Panc1 (cell line): ENCODE results near the gene CFAP20DC. TPM values are rescaled to one million over a fixed set of nuclear protein-coding genes. Genes with fewer than 3 reads are reported as not detected.

Experiments used
- ATAC-seq: fragments of 200-7000 bp; cut with Tn5 transposase; 2 replicates; pipeline ENCODE4 v1.9.1; 2020; ENCODE audit warnings: mild to moderate bottlenecking, moderate library complexity
- BruUV-seq: library from RNA; stranded (reverse); fragments of 400-500 nt; replicated peaks from 2 replicates; lab custom pipeline; 2021; lab: Mats Ljungman, UMichigan
- CTCF ChIA-PET: fragments of 300-600 bp; sonication (Branson Sonifier 250); formaldehyde crosslinking; loops from one replicate; lab custom pipeline; 2022; ENCODE audit warnings: antibody characterized with exemption; lab: Charles Lee
- POLR2A ChIA-PET: fragments of 300-600 bp; sonication (Branson Sonifier 250); formaldehyde crosslinking; loops from one replicate; lab custom pipeline; 2022; ENCODE audit warnings: antibody characterized with exemption; lab: Charles Lee
- DNase-seq: peaks from one replicate; pipeline ENCODE4 v3.0.0-alpha.2; 2010; ENCODE audit warnings: low read depth, low spot score
- H3K27ac ChIP-seq: 2 replicates; pipeline ENCODE4 v1.5.1; 2011; ENCODE audit warnings: mild to moderate bottlenecking, low read length, inconsistent platforms
- H3K27me3 ChIP-seq: fragments of 200-500 bp; sonication (Bioruptor generic); 2 replicates; pipeline ENCODE4 v1.6.0; 2014; ENCODE audit warnings: low read length, inconsistent platforms; ENCODE audit not compliant: control insufficient read depth, insufficient read depth
- H3K36me3 ChIP-seq: fragments of 200-500 bp; sonication (Bioruptor generic); 2 replicates; pipeline ENCODE4 v1.5.1; 2014; ENCODE audit warnings: inconsistent platforms, mild to moderate bottlenecking, low read length, moderate library complexity; ENCODE audit not compliant: control insufficient read depth, insufficient read depth
- H3K4me1 ChIP-seq: 2 replicates; pipeline ENCODE4 v1.5.1; 2011; ENCODE audit warnings: inconsistent platforms, mild to moderate bottlenecking, low read length, moderate library complexity; ENCODE audit not compliant: control insufficient read depth, insufficient read depth
- H3K4me3 ChIP-seq, 2 experiments: 2 replicates each; pipeline ENCODE4 v1.5.1; 2011 to 2012; ENCODE audit warnings: low read depth in 2 of 2, low read length in 2 of 2, mild to moderate bottlenecking in 2 of 2, inconsistent platforms in 1 of 2, moderate library complexity in 1 of 2
- H3K9me3 ChIP-seq: fragments of 200-500 bp; sonication (Bioruptor generic); 2 replicates; pipeline ENCODE4 v1.5.1; 2014; ENCODE audit warnings: low read depth, mild to moderate bottlenecking, inconsistent platforms, low read length, moderate library complexity; ENCODE audit not compliant: control insufficient read depth, insufficient read depth
- SIN3A ChIP-seq: IDR thresholded peaks from 2 replicates; pipeline ENCODE4 v1.6.1; 2012; ENCODE audit warnings: low read depth, mild to moderate bottlenecking, low read length, moderate library complexity, borderline replicate concordance; ENCODE audit not compliant: insufficient read depth
- TCF7L2 ChIP-seq: IDR thresholded peaks from 2 replicates; pipeline ENCODE4 v1.6.1; 2011; ENCODE audit warnings: mild to moderate bottlenecking, low read depth, low read length, inconsistent platforms
- in situ Hi-C: cut with HindIII; loops from 2 replicates; pipeline ENCODE4 v1.10.0; 2016; ENCODE audit warnings: low sequenced_read_pairs, low pct_unique_long_range_greater_than_20kb
- intact Hi-C: fragments of 100-400 bp; cut with micrococcal nuclease; formaldehyde crosslinking; loops from one replicate; pipeline ENCODE4 v1.10.0; 2022; ENCODE audit not compliant: unreplicated experiment
- total RNA-seq: library from RNA; stranded (reverse); gene quantifications from one replicate; pipeline ENCODE4 v1.2.1, GENCODE V29; 2021; ENCODE audit not compliant: unreplicated experiment
- TF ChIP-seq, protein P1 (sequence below), 2 experiments: IDR thresholded peaks; 2 replicates each; pipeline ENCODE4 v1.6.1; 2011 to 2012; ENCODE audit warnings: low read depth in 2 of 2, control low read depth in 1 of 2, low read length in 1 of 2, mild to moderate bottlenecking in 1 of 2, moderate library complexity in 1 of 2; ENCODE audit not compliant: insufficient read depth in 1 of 2
- TF ChIP-seq, protein P2 (sequence below): fragments of 450-650 bp; IDR thresholded peaks from 2 replicates; pipeline ENCODE4 v1.5.1; 2017; ENCODE audit warnings: mild to moderate bottlenecking

Gene CFAP20DC
- total RNA-seq, 1 experiment from 2014 or later, result 4.0 TPM

DNA sequence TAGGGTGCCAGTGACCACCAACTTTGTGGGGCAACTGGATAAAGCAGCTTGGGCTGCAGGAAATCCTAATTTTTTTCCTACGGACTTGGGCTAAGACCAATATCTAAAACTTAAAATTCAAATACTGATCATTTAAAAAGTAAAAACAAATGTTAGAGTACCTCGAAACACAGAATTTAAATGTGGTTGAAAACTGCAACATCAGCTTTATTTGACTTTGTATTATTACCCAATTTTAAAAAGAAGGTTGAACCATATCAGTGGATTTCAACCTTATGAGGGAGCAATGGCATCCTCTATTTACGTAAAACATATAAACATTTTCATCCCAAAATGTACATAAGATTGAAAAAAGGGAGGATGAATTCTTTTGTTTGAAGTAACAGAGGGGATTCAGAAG is 26.2 kb downstream of the CFAP20DC start:
- H3K9me3 ChIP-seq, result no peaks in the 10 kb centered on the region
- no peaks in the 10 kb centered on the region for H3K4me1 ChIP-seq
- TF ChIP-seq TCF7L2, result no peak
- TF ChIP-seq, protein P1, sequence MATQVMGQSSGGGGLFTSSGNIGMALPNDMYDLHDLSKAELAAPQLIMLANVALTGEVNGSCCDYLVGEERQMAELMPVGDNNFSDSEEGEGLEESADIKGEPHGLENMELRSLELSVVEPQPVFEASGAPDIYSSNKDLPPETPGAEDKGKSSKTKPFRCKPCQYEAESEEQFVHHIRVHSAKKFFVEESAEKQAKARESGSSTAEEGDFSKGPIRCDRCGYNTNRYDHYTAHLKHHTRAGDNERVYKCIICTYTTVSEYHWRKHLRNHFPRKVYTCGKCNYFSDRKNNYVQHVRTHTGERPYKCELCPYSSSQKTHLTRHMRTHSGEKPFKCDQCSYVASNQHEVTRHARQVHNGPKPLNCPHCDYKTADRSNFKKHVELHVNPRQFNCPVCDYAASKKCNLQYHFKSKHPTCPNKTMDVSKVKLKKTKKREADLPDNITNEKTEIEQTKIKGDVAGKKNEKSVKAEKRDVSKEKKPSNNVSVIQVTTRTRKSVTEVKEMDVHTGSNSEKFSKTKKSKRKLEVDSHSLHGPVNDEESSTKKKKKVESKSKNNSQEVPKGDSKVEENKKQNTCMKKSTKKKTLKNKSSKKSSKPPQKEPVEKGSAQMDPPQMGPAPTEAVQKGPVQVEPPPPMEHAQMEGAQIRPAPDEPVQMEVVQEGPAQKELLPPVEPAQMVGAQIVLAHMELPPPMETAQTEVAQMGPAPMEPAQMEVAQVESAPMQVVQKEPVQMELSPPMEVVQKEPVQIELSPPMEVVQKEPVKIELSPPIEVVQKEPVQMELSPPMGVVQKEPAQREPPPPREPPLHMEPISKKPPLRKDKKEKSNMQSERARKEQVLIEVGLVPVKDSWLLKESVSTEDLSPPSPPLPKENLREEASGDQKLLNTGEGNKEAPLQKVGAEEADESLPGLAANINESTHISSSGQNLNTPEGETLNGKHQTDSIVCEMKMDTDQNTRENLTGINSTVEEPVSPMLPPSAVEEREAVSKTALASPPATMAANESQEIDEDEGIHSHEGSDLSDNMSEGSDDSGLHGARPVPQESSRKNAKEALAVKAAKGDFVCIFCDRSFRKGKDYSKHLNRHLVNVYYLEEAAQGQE (IDR thresholded peaks at IDR 0.05; ENCODE audit: insufficient read depth in 1 of 2, low read depth in 2 of 2, low read length in 1 of 2), result no peak
- ChIA-PET POLR2A (no interaction called here), CTCF (no interaction called here)
- DNase-seq (no peak), ATAC-seq (no peak)
- H3K27ac ChIP-seq, result no peak overlapping the region
- no peaks in the 10 kb centered on the region for H3K36me3 ChIP-seq
- in situ Hi-C loops (no loop called here), intact Hi-C loops (no loop called here)
- no TSS peak for BruUV-seq
- H3K4me3 ChIP-seq, result no peak overlapping the region
- H3K27me3 ChIP-seq, result no peaks in the 10 kb centered on the region

DNA sequence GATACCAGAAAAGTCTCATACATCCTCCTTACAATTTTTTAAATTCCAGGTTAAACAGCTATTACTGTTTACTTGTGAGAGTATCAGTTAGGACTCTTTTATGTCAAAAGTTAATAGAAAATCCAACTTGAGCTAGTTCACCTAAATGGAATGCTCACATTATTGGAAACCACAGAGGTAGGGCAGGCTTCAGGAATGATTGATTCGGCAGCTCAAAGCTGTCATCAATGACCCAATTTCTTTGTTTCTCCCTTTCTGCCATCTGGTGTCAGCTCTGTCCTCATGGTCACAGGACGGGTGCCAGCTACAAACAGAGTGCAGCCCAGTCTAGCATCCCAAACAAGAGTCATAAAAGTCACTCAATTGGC is 32.2 kb downstream of the CFAP20DC start:
- no TSS peak for BruUV-seq
- TF ChIP-seq, protein P2, sequence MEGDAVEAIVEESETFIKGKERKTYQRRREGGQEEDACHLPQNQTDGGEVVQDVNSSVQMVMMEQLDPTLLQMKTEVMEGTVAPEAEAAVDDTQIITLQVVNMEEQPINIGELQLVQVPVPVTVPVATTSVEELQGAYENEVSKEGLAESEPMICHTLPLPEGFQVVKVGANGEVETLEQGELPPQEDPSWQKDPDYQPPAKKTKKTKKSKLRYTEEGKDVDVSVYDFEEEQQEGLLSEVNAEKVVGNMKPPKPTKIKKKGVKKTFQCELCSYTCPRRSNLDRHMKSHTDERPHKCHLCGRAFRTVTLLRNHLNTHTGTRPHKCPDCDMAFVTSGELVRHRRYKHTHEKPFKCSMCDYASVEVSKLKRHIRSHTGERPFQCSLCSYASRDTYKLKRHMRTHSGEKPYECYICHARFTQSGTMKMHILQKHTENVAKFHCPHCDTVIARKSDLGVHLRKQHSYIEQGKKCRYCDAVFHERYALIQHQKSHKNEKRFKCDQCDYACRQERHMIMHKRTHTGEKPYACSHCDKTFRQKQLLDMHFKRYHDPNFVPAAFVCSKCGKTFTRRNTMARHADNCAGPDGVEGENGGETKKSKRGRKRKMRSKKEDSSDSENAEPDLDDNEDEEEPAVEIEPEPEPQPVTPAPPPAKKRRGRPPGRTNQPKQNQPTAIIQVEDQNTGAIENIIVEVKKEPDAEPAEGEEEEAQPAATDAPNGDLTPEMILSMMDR, result no peak
- TF ChIP-seq TCF7L2 (no peak), SIN3A (no peak)
- TF ChIP-seq, protein P1 (IDR thresholded peaks at IDR 0.05; ENCODE audit: insufficient read depth in 1 of 2, low read depth in 2 of 2, low read length in 1 of 2), result no peak
- intact Hi-C loops, result no loop called here
- Histone ChIP-seq H3K27ac (no peak overlapping the region), H3K27me3 (no peaks in the 10 kb centered on the region), H3K36me3 (no peaks in the 10 kb centered on the region), H3K9me3 (no peaks in the 10 kb centered on the region), H3K4me3 (no peak overlapping the region), H3K4me1 (no peaks in the 10 kb centered on the region)
- in situ Hi-C loops, result no loop called here
- ChIA-PET POLR2A (no interaction called here), CTCF (no interaction called here)
- ATAC-seq (no peak), DNase-seq (no peak)
